ENCODE data around the gene TRERF1. TPM values are rescaled to one million over a fixed set of nuclear protein-coding genes. Genes with fewer than 3 reads are reported as not detected.
"Not testable (repeated sequence)": the region's sequence is repeated elsewhere in the genome, so short reads cannot be mapped to it uniquely, and the experiment has no call there.

TRERF1 gene
- total RNA-seq, 6 donors from 2014 or later: 2.0 to 7.3 (median 5.4) TPM

DNA sequence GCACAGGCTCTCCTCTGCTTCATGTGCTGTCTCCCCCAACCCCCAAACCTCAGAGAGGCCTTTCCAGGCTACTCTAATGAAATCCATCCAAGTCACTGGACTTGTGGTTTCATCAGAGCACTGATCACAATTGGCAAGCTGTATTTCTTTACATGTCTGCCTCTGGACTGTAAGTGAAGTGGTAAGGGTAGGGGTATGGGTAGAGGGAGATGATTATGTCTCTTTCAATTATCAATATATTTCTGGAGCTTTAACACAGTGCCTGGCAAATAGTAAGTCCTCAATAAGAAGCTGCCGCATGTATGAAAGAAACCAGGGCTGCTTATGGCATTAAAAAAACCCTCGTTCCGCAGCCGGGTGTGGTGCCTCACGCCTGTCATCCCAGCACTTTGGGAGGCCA lies 5.4 kb downstream of the TRERF1 start:
- no peak overlapping the region for H3K4me3 ChIP-seq
- H3K4me1 ChIP-seq: peaks cover 8 to 26% (median 16%) of the 10 kb centered on the region in 4 donors
- ATAC-seq (ENCODE audit: low FRiP score in 2 of 2): no peak
- no peaks in the 10 kb centered on the region for H3K36me3 ChIP-seq
- no peak for TF ChIP-seq POLR2A (IDR thresholded peaks at IDR 0.05)
- no peak for TF ChIP-seq CTCF (IDR thresholded peaks at IDR 0.05)
- no peak for TF ChIP-seq POLR2AphosphoS5 (IDR thresholded peaks at IDR 0.05)
- no peak for TF ChIP-seq EP300 (IDR thresholded peaks at IDR 0.05)
- DNase-seq: no peak
- no peaks in the 10 kb centered on the region for H3K27me3 ChIP-seq
- H3K27ac ChIP-seq: no peak overlapping the region
- WGBS, 2 donors: 92 to 93% methylated on average over 5 of the region's 5 CpGs
- no peaks in the 10 kb centered on the region for H3K9me3 ChIP-seq

DNA sequence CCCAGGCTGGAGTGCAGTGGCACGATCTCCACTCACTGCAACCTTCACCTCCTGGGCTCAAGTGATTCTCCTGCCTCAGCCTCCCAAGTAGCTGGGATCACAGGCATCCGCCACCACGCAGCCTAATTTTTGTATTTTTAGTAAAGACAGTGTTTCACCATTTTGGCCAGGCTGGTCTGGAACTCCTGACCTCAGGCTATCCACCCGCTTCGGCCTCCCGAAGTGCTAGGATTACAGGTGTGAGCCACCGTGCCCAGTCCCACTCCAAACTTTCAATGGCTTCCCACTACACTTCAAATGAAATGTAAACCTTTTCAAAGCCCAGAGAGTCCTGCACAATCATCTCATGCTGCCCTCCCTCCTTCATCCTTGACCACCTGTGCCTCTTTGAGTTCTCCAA lies 5.8 kb downstream of the TRERF1 start:
- H3K4me1 ChIP-seq: peaks cover 6 to 26% (median 15%) of the 10 kb centered on the region in 4 donors
- ATAC-seq (ENCODE audit: low FRiP score in 2 of 2); H3K27ac ChIP-seq; H3K4me3 ChIP-seq; DNase-seq; H3K27me3 ChIP-seq; H3K36me3 ChIP-seq; H3K9me3 ChIP-seq: not testable (repeated sequence)
- 82 to 95% methylated on average over 7 of the region's 7 CpGs for WGBS, 2 donors

GRCh38 chr6:42443312-42444060 lies 8.2 kb downstream of the TRERF1 start:
- no peak overlapping the region for H3K27ac ChIP-seq
- WGBS, 2 donors: 63 to 77% methylated on average over 11 of the region's 11 CpGs
- TF ChIP-seq POLR2A (IDR thresholded peaks at IDR 0.05) (no peak), CTCF (IDR thresholded peaks at IDR 0.05) (no peak), POLR2AphosphoS5 (IDR thresholded peaks at IDR 0.05) (no peak), EP300 (IDR thresholded peaks at IDR 0.05) (no peak)

DNA sequence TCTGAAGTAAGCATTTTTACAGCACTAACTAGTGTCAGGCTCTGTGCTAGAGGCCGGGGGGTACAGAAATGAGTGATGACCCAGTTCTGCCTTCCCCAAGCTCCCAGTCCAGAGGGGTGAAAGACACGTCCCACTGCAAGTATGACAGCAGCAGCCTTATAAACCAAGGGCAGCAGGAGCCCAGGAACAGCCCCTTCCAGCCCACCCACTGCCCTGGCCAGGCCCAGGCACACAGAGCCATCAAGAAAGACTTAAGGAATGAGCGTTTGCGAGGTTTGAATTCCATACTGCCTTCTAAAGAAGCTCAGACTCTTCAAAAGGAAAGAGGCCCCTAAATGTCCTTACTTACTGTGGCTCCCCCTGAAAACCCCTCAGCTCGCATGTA lies 10.0 kb downstream of the TRERF1 start:
- Histone ChIP-seq H3K27me3 (no peaks in the 10 kb centered on the region), H3K27ac (peak overlapping the region; percentile 32 to 60 (median 53)), H3K36me3 (no peaks in the 10 kb centered on the region), H3K4me3 (no peak overlapping the region), H3K4me1 (peaks cover 0 to 11% (median 5%) of the 10 kb centered on the region in 4 donors), H3K9me3 (no peaks in the 10 kb centered on the region)
- no peak for TF ChIP-seq POLR2A (IDR thresholded peaks at IDR 0.05)
- no peak for TF ChIP-seq POLR2AphosphoS5 (IDR thresholded peaks at IDR 0.05)
- TF ChIP-seq EP300 (IDR thresholded peaks at IDR 0.05): no peak
- TF ChIP-seq CTCF (IDR thresholded peaks at IDR 0.05): no peak
- ATAC-seq (ENCODE audit: low FRiP score in 2 of 2) (no peak), DNase-seq (peak in 1 of 2 donors; percentile 25)
- 70 to 79% methylated on average over 5 of the region's 5 CpGs for WGBS, 2 donors

More at GRCh38 chr6:42443312-42444060, 8.2 kb downstream of the TRERF1 start:
- H3K9me3 ChIP-seq: no peaks in the 10 kb centered on the region
- H3K4me1 ChIP-seq: peaks cover 0 to 11% (median 5%) of the 10 kb centered on the region in 4 donors
- DNase-seq (no peak), ATAC-seq (ENCODE audit: low FRiP score in 2 of 2) (no peak)
- H3K36me3 ChIP-seq: no peaks in the 10 kb centered on the region
- no peaks in the 10 kb centered on the region for H3K27me3 ChIP-seq
- no peak overlapping the region for H3K4me3 ChIP-seq

GRCh38 chr6:42440778-42441696 lies 10.7 kb downstream of the TRERF1 start:
- no peaks in the 10 kb centered on the region for H3K9me3 ChIP-seq
- TF ChIP-seq CTCF (IDR thresholded peaks at IDR 0.05): no peak
- no peak for TF ChIP-seq EP300 (IDR thresholded peaks at IDR 0.05)
- TF ChIP-seq POLR2AphosphoS5 (IDR thresholded peaks at IDR 0.05): no peak
- no peak for TF ChIP-seq POLR2A (IDR thresholded peaks at IDR 0.05)
- H3K27ac ChIP-seq: peak overlapping the region; percentile 38 to 60 (median 53)
- peak in 1 of 2 donors; percentile 49 for ATAC-seq (ENCODE audit: low FRiP score in 2 of 2)
- no peak for DNase-seq
- H3K36me3 ChIP-seq: no peaks in the 10 kb centered on the region
- WGBS, 2 donors: 63 to 64% methylated on average over 12 of the region's 12 CpGs
- no peaks in the 10 kb centered on the region for H3K27me3 ChIP-seq
- peaks cover 0 to 11% (median 5%) of the 10 kb centered on the region in 4 donors for H3K4me1 ChIP-seq
- H3K4me3 ChIP-seq: peak overlapping the region in 1 of 4 donors; percentile 5

All from upper lobe of left lung (tissue), 6 donors.